ENCODE data around the gene MEIKIN. TPM values are rescaled to one million over a fixed set of nuclear protein-coding genes. Genes with fewer than 3 reads are reported as not detected.

Gene MEIKIN, protein sequence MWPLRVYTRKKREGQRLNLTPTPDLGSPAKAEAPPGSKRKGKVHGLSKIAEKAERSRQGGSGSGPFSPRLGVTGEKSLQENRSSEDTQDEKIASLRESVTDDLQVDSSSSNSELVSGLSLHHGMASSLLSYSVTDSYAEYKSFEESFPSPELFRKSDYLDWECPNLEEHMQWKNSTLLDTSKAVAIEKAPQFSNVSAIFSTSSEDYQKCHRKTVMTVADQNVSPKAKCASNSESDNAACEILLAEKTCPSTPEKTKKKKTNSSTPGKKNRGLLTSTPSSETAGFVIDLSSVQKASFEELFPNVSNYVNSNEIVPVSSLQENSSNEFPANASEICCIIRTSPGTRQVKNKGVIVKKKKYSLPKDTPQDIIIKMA
- not detected in 2 replicates for total RNA-seq (2014; rRNA removed; shearing (Covaris generic))

DNA sequence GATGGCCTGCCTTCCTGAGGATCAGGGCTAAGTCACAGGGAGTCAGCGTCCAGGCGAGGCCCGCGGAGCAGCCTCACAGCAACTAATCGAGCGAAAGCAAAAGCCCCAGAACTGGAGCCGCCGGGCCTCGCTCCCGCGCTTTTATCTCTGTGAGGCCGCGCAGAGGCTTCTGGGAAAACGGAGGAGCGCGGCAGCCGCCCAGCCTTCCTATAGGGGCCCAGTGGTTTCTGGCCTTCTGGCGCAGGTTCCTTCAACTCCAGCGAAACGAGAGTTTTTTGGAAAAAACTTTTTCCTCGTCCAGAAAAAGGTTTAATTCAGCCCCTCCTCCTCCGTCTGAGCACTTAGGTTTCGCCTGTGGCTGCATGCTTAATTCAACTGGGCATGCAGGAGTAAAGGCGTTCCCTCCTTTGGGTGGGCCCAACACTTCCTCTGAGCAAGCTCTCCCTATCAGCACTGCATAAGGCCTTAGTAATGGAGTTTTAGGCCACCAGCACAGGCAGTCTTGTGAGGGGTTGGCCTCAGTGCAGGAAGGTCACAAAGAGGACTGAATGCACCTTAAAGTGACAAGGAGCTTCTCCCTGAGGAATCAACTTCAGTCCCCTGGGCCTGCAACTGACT lies at the start of gene MEIKIN:
Gene MEIKIN (minus strand): TSS at position 113 of the 618 bp plus-strand sequence. CDS start 158 bp downstream, outside the sequence.
- no peak for DNase-seq

DNA sequence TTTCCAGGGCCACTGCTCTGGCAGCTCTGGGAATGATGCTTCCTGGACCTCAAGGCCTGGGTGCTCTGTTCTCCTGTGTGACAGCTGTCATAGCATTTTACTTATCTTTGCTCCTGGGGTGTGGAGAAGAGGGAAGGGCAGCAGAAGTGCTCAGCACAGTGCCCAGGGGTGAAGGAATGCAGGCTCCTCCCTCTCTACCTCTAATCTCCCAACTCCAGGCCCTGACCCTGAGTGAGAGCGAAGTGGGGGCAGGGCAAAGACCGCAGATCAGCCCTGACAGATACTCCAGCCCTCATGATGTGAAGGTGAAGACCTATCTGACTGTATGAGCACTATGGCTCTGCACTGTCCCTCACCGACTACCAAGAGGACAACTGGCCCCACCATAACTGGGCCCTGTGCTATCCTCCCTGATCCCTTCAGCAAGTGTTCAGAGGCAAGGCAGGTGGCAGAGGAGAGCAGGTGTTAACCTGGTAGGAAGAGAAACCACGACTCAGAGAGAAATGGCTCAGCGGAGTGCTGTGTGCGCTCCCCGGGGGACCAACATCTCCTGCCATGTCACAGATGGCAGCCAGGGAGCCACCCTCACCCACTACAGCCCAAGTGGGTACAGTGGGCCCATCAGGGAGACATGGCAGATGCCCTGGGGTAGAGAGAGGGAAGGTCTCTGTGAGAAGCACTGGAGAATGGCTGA lies 49.2 kb upstream of the MEIKIN start:
- Histone ChIP-seq H3K9me3 (replicated peaks) (no peaks in the 10 kb centered on the region), H3K27me3 (no peaks in the 10 kb centered on the region), H3K27ac (no peak overlapping the region), H3K36me3 (no peaks in the 10 kb centered on the region), H3K4me1 (no peaks in the 10 kb centered on the region), H3K4me3 (no peak overlapping the region)
- no peak for DNase-seq

More for the DNA sequence above, at the start of gene MEIKIN:
- no peak within 1 kb of the TSS for H3K27ac ChIP-seq
- no peaks in the 10 kb centered on the region for H3K36me3 ChIP-seq
- no peaks in the 10 kb centered on the region for H3K9me3 ChIP-seq (replicated peaks)
- H3K4me1 ChIP-seq = no peaks in the 10 kb centered on the region
- no peaks in the 10 kb centered on the region for H3K27me3 ChIP-seq
- H3K4me3 ChIP-seq = no peak within 1 kb of the TSS

DNA sequence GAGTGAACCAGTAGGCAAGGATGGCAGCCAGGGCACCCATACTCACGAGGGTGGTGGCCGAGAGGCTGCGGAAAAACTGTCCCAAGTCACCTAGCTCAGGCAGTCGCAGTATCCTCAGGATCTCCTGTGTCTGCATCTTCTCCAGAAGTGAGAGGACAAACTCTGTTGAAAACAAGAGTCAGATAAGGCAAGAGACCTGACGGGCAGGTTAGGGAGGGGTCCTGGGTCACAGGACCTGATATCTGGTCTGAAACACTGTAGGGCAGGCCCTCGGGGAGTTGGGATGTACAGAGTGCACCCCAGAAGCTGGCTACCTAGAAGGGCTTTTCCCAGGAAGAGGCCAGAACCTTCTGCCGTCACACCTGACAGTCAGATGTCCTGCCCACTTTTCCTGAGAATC lies 48.6 kb upstream of the MEIKIN start:
- H3K36me3 ChIP-seq = no peaks in the 10 kb centered on the region
- DNase-seq = no peak
- no peak overlapping the region for H3K4me3 ChIP-seq
- no peak overlapping the region for H3K27ac ChIP-seq
- H3K9me3 ChIP-seq (replicated peaks) = no peaks in the 10 kb centered on the region
- no peaks in the 10 kb centered on the region for H3K4me1 ChIP-seq
- no peaks in the 10 kb centered on the region for H3K27me3 ChIP-seq

DNA sequence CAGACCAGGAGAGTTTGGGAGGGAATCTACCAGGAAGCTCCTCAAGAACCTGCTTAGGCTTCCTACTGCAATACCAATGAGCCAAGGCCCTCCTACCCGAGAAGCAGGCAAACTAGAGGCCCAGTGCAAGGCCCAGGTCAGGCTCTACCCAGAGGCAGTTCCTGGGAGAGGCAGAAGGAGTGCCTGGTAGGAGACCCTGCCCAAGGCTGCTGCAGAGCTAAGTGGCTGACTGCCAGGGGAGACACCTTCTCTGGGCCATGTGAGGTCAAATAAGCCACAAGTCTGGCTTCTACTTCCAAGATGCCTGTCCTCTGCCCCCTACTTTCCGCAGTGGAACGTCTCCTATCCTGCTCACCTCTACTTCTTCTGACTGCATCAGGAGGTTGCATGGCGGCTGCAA lies 48.2 kb upstream of the MEIKIN start:
- H3K27me3 ChIP-seq = no peaks in the 10 kb centered on the region
- H3K36me3 ChIP-seq = no peaks in the 10 kb centered on the region
- H3K4me1 ChIP-seq = no peaks in the 10 kb centered on the region
- H3K27ac ChIP-seq = no peak overlapping the region
- H3K4me3 ChIP-seq = no peak overlapping the region
- no peaks in the 10 kb centered on the region for H3K9me3 ChIP-seq (replicated peaks)
- no peak for DNase-seq

DNA sequence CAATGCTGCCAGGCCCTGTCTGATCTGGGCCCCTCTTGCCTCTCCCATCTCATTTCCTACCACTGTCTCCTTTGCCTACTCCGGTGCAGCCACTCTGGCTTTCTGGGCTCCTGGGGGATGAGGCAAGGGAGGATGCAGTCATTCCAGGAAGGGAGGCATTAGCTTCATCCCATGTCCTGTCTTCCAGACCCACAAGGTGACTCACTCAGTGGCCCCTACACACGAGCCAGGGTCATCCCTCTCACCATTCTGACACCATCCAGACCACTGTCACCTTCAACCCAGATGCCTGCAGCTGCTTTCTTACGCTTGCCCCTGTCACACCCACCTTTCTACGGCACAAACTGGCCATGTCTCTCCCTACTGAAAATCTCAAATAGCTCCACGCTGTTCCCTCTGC lies 46.9 kb upstream of the MEIKIN start:
- DNase-seq = no peak
- Histone ChIP-seq H3K27me3 (no peaks in the 10 kb centered on the region), H3K4me1 (no peaks in the 10 kb centered on the region), H3K36me3 (no peaks in the 10 kb centered on the region), H3K27ac (no peak overlapping the region), H3K4me3 (no peak overlapping the region), H3K9me3 (replicated peaks) (no peaks in the 10 kb centered on the region)

DNA sequence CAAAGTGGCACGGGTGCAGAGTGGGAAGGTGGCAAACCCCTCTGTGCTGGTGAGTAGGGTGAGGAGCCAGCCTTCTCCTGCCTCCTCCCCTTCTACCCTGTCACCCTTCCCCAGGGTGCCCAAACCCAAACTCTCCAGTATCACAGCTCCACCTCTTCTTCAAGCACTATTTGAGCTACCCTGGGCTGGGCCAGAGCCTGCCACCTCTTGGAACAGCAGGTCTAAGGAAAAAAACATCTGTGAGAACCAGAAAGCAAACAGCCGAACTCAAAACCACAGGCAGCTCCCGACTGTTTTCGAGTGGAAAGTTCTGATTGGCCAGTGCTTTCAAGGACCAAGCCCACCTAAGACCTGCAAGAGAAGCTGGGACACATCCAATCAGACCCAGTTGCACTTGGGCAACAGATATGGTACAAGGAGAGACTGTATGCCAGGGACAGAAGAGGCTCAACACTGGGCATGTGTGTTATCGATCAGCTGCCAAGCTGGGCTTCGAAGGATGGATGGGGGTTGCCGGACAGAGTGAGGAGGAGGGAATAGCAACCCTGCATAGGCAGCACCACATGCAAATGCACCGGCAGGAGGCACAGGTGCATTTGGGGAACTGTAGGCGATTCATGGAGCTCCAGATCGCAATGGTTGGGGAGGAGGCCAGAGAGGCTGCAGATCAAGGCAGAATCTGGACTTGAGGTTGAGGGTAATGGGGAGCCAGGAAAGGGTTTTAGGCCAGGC lies 46.3 kb upstream of the MEIKIN start:
- no peak overlapping the region for H3K4me3 ChIP-seq
- no peak overlapping the region for H3K27ac ChIP-seq
- no peaks in the 10 kb centered on the region for H3K36me3 ChIP-seq
- no peaks in the 10 kb centered on the region for H3K4me1 ChIP-seq
- no peaks in the 10 kb centered on the region for H3K9me3 ChIP-seq (replicated peaks)
- DNase-seq = no peak
- H3K27me3 ChIP-seq = no peaks in the 10 kb centered on the region

DNA sequence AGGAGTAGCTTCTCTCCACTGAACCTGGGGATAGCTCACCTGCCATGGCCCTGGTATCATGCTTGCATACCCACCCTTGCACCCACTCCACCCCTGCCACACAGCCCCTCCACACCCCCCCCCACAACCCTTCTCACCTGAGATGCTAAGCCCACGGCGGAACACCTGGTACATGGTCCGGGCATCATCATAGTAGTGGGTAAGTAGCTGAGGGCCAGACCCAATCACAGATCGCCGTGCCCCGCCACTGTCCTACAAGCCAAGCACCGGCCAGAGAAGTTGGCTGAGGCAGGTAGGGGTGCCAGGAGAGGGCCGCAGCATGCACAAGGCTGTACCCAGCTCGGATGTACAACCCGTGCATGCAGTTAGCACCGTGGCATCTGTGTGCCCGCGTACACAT lies 45.3 kb upstream of the MEIKIN start:
- Histone ChIP-seq H3K4me3 (no peak overlapping the region), H3K27ac (no peak overlapping the region), H3K36me3 (no peaks in the 10 kb centered on the region), H3K9me3 (replicated peaks) (no peaks in the 10 kb centered on the region), H3K4me1 (no peaks in the 10 kb centered on the region), H3K27me3 (no peaks in the 10 kb centered on the region)
- DNase-seq = no peak

DNA sequence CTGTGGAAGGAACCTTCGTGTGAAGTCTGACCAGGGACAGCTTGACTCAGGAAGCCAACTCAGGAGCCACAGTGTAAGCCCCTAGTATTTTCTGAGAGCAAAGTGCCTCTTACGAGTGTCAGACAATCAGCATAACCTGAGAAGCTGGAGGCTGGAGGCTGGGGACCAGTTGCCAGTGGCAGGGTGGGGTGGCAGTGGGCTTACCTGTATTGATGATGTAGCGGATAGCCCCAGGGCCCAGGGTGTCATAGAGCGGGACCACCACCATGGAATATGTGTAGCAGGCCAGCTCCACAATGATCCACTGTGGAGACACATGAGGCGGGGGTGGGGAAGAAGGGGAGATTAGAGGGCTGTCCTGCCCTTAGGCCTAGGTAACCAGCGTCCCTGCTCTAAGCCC lies 43.1 kb upstream of the MEIKIN start:
- DNase-seq = no peak

DNA sequence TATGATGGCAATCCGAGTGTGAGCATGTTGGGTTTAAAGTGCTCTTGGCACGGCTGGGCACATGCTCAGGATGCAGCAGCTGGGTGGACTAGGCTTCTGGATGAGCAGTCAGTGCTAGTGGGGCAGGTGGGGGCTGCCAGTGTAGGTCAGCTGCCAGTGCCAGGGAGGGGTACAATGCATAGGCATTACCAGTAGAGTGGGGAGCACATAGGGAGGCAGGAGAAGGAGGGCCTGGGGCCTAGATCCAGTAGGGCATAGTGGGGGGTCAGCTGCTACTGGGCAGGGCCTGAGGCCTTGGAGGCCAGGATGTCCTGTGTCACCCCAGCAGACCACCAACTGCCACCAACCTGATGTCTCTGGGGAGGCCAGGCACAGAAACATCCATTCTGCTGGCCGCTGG lies 41.8 kb upstream of the MEIKIN start:
- Histone ChIP-seq H3K27me3 (no peaks in the 10 kb centered on the region), H3K9me3 (replicated peaks) (no peaks in the 10 kb centered on the region), H3K4me1 (no peaks in the 10 kb centered on the region), H3K36me3 (no peaks in the 10 kb centered on the region), H3K27ac (no peak overlapping the region), H3K4me3 (no peak overlapping the region)
- DNase-seq = no peak

More for the DNA sequence above, 43.1 kb upstream of the MEIKIN start:
- H3K9me3 ChIP-seq (replicated peaks) = no peaks in the 10 kb centered on the region
- H3K27me3 ChIP-seq = no peaks in the 10 kb centered on the region
- no peaks in the 10 kb centered on the region for H3K36me3 ChIP-seq
- H3K4me3 ChIP-seq = no peak overlapping the region
- no peak overlapping the region for H3K27ac ChIP-seq
- H3K4me1 ChIP-seq = no peaks in the 10 kb centered on the region

DNA sequence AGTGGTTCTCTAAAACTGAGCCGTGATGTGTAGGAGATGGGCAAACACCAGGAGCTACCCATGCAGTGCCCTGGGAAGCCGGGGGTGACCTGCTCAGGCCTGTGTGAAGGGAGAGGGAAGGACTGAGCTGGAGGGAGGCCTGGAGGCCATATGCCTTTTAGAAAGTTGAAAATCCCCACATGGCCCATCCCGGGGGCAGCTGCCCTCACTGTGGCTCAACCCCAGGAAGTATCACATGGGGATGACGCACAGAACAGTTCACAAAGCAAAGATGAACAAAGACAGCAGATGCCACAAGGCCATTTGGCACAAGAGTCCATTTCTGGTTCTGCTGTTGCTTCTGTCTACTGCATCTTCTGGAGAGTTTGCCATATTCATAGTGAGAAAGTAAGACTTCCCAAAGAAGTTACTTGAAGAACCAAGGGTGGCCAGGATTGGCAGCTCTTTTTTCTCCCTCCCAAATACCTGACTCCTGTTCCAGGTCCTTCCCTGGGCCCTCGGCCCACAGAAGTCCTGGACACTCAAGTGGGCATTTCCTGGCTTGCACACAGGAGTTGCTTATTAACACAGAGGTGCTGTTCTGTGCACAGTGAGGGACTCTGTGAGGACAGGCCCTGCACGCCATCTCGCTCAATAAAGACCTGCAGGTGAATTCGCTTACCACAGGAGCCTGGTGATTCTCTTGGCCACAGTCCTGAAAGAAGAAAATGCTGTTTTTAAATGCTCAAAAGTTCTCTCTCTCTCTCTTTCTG lies 40.9 kb upstream of the MEIKIN start:
- no peaks in the 10 kb centered on the region for H3K36me3 ChIP-seq
- H3K9me3 ChIP-seq (replicated peaks) = no peaks in the 10 kb centered on the region
- no peak for DNase-seq
- H3K27ac ChIP-seq = no peak overlapping the region
- no peak overlapping the region for H3K4me3 ChIP-seq
- no peaks in the 10 kb centered on the region for H3K27me3 ChIP-seq
- no peaks in the 10 kb centered on the region for H3K4me1 ChIP-seq

DNA sequence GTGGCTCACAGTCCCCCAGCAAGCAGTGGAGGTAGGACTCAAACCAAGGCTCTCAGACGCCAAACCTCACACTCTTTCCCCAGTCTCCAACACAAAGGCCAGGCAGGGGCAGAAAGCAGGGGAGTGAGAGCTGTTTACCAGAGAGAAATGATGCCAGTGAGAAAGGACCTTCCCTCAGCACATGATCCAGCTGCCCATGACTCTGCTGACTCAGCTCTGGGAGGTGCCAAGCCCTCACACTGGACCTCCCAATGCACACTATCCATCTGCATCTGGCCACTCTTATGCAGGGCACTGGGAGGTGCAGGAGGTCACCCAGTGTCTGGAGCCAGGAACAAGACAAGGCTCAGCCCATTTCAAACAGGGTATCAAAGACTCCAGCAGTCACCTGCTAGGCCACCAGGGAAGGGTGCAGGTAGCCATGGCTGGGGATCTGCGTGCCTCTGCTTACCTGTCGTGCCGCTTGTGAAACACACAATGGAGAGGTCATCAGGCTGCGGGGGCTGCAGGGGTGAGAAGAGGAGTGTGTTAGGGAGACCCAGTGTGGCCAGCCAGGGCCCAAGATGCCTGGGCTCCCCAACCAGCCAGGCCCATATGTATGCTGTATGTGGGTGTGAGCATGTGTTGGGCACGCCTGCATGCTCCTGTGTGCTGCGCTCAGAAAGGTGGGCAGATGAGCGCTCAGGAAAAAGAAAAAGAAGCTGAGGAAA lies 39.6 kb upstream of the MEIKIN start:
- no peak for DNase-seq
- no peak overlapping the region for H3K4me3 ChIP-seq
- H3K36me3 ChIP-seq = no peaks in the 10 kb centered on the region
- H3K4me1 ChIP-seq = no peaks in the 10 kb centered on the region
- H3K27ac ChIP-seq = no peak overlapping the region
- no peaks in the 10 kb centered on the region for H3K27me3 ChIP-seq
- no peaks in the 10 kb centered on the region for H3K9me3 ChIP-seq (replicated peaks)

DNA sequence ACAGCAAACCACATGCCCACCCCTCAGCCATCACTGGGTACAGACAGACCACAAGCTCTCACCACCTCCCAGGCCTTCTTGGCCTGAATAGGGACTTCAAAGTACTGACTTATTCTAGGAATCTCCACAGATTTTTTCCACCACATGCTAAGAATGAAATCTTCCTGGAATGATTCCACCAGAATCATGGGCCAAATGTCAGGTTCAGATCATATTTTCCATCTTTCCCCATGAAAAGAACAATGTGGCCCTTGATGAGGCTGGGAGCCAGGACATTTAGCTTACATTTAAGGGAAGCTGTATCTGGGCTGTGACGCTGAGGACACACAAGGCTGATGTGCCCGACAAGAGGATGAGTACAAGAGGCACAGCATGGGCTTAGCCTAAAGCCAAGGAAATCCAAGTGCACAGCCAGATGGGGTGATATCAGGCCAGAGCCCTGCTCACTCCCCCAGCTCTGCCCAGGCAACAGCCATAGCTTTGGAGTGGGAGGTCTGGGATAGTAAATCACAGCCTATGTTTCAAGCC lies 37.8 kb upstream of the MEIKIN start:
- H3K4me1 ChIP-seq = no peaks in the 10 kb centered on the region
- no peaks in the 10 kb centered on the region for H3K36me3 ChIP-seq
- H3K4me3 ChIP-seq = no peak overlapping the region
- H3K27ac ChIP-seq = no peak overlapping the region
- no peaks in the 10 kb centered on the region for H3K9me3 ChIP-seq (replicated peaks)
- H3K27me3 ChIP-seq = no peaks in the 10 kb centered on the region
- no peak for DNase-seq

DNA sequence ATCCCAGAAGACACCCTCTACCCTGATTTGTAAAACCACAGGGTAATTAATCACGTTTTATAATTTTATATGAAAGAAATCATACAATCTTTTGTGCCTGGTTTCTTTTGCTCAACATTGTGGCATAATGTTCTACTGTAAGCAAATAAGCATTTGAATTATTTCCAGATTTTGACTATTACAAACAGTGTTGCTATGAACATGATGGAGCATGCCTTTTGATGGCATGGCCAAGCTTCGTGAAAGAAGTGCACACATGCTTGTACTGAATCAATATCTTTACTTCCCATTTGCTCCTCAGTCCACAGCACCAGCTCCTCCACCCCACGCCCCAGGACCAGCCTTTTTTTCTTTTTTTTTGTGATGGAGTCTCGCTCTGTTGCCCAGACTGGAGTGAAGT lies 36.1 kb upstream of the MEIKIN start:
- Histone ChIP-seq H3K36me3 (no peaks in the 10 kb centered on the region), H3K27ac (no peak overlapping the region), H3K4me1 (no peaks in the 10 kb centered on the region), H3K27me3 (no peaks in the 10 kb centered on the region), H3K9me3 (replicated peaks) (no peaks in the 10 kb centered on the region), H3K4me3 (no peak overlapping the region)
- DNase-seq = no peak

DNA sequence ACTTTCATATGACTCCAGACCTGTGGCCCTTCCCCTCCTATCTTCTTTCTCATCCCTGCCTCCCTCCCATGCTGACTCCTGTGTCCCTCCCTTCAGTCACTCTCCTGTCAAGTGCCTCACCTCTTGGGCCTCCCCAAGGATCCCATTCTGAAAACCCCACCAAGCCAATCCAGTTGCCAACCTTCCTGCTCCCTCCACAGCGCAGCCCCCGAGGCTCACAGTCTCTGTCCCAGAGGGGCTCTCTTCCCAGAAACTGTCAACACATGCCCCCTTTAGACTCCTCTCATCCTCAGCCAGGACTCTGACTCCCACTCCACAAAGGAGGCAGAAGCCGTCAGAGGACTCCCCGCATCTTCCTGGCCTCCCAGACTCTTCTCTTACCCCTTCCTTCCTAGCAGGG lies 35.2 kb upstream of the MEIKIN start:
- no peaks in the 10 kb centered on the region for H3K36me3 ChIP-seq
- no peak overlapping the region for H3K27ac ChIP-seq
- DNase-seq = no peak
- no peaks in the 10 kb centered on the region for H3K27me3 ChIP-seq
- H3K9me3 ChIP-seq (replicated peaks) = no peaks in the 10 kb centered on the region
- no peaks in the 10 kb centered on the region for H3K4me1 ChIP-seq
- no peak overlapping the region for H3K4me3 ChIP-seq
